NCI-H345 treated with DMSO at 0.1 percent for 48 hours (cell line): ENCODE results near the gene M1AP.
A peak's percentile ranks its signal among the peaks of the same experiment; 100 is the strongest.
"Not testable (repeated sequence)": the region's sequence is repeated elsewhere in the genome, so short reads cannot be mapped to it uniquely, and the experiment has no call there.

ENCODE experiments used
- DNase-seq: peaks from one replicate; lab custom pipeline; 2025; ENCODE audit not compliant: unreplicated experiment; lab: John Stamatoyannopoulos, UW

M1AP gene

GRCh38 chr2:74653985-74654882 is 6.1 kb upstream of the M1AP start, which contains the start of gene SEMA4F:
SEMA4F (plus strand) TSS chr2:74654247; CDS start chr2:74654377, 130 bp downstream.
- peak; percentile 96 for DNase-seq

GRCh38 chr2:74653589-74653984 is 5.5 kb upstream of the M1AP start:
- no peak for DNase-seq

GRCh38 chr2:74646834-74647482 is 1.2 kb downstream of the M1AP start:
- no peak for DNase-seq

GRCh38 chr2:74646201-74646600 is 1.9 kb downstream of the M1AP start:
- DNase-seq: no peak

- DNase-seq: no peak
These were observed 2.8 kb downstream of the M1AP start for GRCh38 chr2:74645344-74645743.

GRCh38 chr2:74639550-74639949 is 8.6 kb downstream of the M1AP start:
- DNase-seq: no peak

- no peak for DNase-seq
These were observed 15.2 kb downstream of the M1AP start for GRCh38 chr2:74632939-74633312.

- no peak for DNase-seq
These were observed 15.8 kb downstream of the M1AP start for GRCh38 chr2:74632209-74632938.

- DNase-seq: not testable (repeated sequence)
These were observed 17.7 kb downstream of the M1AP start for GRCh38 chr2:74630454-74630853.

GRCh38 chr2:74628538-74629105 is 19.5 kb downstream of the M1AP start:
- no peak for DNase-seq

- no peak for DNase-seq
These were observed 22.3 kb downstream of the M1AP start for GRCh38 chr2:74625658-74626425.

GRCh38 chr2:74620671-74621070 is 27.5 kb downstream of the M1AP start:
- DNase-seq: no peak

GRCh38 chr2:74619651-74620297 is 28.4 kb downstream of the M1AP start:
- DNase-seq: no peak

GRCh38 chr2:74618410-74619083 is 29.6 kb downstream of the M1AP start:
- DNase-seq: no peak

- no peak for DNase-seq
These were observed 31.0 kb downstream of the M1AP start for GRCh38 chr2:74617122-74617521.

- DNase-seq: no peak
These were observed 41.2 kb downstream of the M1AP start for GRCh38 chr2:74606927-74607326.

GRCh38 chr2:74603282-74604000 is 44.7 kb downstream of the M1AP start:
- no peak for DNase-seq

- DNase-seq: no peak
These were observed 45.4 kb downstream of the M1AP start for GRCh38 chr2:74602586-74603281.
